GM21619 (cell line): Measurements from ENCODE around the gene NRIP2.

Experiments used
- ATAC-seq: cut with Tn5 transposase; IDR thresholded peaks from one replicate; pipeline ENCODE4 v1.9.1; 2021; ENCODE audit not compliant: unreplicated experiment

Gene NRIP2

GRCh38 chr12:2776129-2776806 lies 58.6 kb downstream of the NRIP2 start:
- ATAC-seq, result no peak

GRCh38 chr12:2775431-2775830 lies 59.4 kb downstream of the NRIP2 start:
- ATAC-seq, result no peak
